ENCODE measurements around the gene RPN2. TPM values are rescaled to one million over a fixed set of nuclear protein-coding genes. Genes with fewer than 3 reads are reported as not detected.
A peak's percentile ranks its signal among the peaks of the same experiment; 100 is the strongest.

Gene RPN2
- total and polyA plus RNA-seq, 11 donors = 36.3 to 206 (median 105) TPM

GRCh38 chr20:37267667-37268313, 88.7 kb downstream of the RPN2 start:
- no peak for DNase-seq
- ATAC-seq = no peak

GRCh38 chr20:37270576-37271420, 91.7 kb downstream of the RPN2 start:
- DNase-seq = no peak
- peak in 3 of 4 donors; percentile 35 to 65 (median 46) for ATAC-seq
- H3K27ac ChIP-seq = peak overlapping the region in 2 of 12 donors; percentile 17 to 84

More at GRCh38 chr20:37267667-37268313, 88.7 kb downstream of the RPN2 start:
- no peak overlapping the region for H3K4me3 ChIP-seq
- WGBS, 4 donors = 56 to 66% (median 60%) methylated on average over 15 of the region's 15 CpGs
- H3K36me3 ChIP-seq = no peaks in the 10 kb centered on the region
- peaks cover 0 to 10% (median 0%) of the 10 kb centered on the region in 12 donors for H3K4me1 ChIP-seq
- TF ChIP-seq CTCF (IDR thresholded peaks at IDR 0.05) (no peak), POLR2A (IDR thresholded peaks at IDR 0.05) (no peak)
- intact Hi-C loops (cut with DNase I) = loop anchor here in 5 of 10 donors (2.0 to 5.0 kb wide), 4 partner anchors 67 to 267 kb away; no protein-coding TSS in a partner anchor
- peaks cover 0 to 4% (median 0%) of the 10 kb centered on the region in 9 donors for H3K27me3 ChIP-seq
- H3K27ac ChIP-seq = no peak overlapping the region
- H3K9me3 ChIP-seq = no peaks in the 10 kb centered on the region

GRCh38 chr20:37271421-37271768, 92.3 kb downstream of the RPN2 start:
- peaks cover 0 to 3% (median 0%) of the 10 kb centered on the region in 9 donors for H3K27me3 ChIP-seq
- H3K36me3 ChIP-seq = no peaks in the 10 kb centered on the region
- no peak overlapping the region for H3K4me3 ChIP-seq
- WGBS, 4 donors = 82 to 97% (median 91%) methylated on average over 3 of the region's 3 CpGs
- peaks cover 0 to 34% (median under 1%) of the 10 kb centered on the region in 12 donors for H3K4me1 ChIP-seq
- H3K27ac ChIP-seq = peak overlapping the region in 1 of 12 donors; percentile 84
- no peaks in the 10 kb centered on the region for H3K9me3 ChIP-seq
- TF ChIP-seq POLR2A (IDR thresholded peaks at IDR 0.05) = no peak
- ATAC-seq (no peak), DNase-seq (no peak)
- intact Hi-C loops (cut with DNase I) = loop anchor here in 6 of 10 donors (2.0 to 5.0 kb wide), 3 partner anchors 111 to 116 kb away; no protein-coding TSS in a partner anchor

More at GRCh38 chr20:37270576-37271420, 91.7 kb downstream of the RPN2 start:
- Histone ChIP-seq H3K27me3 (peaks cover 0 to 3% (median 0%) of the 10 kb centered on the region in 9 donors), H3K36me3 (no peaks in the 10 kb centered on the region), H3K4me3 (no peak overlapping the region), H3K9me3 (no peaks in the 10 kb centered on the region), H3K4me1 (peaks cover 0 to 28% (median 0%) of the 10 kb centered on the region in 12 donors)
- intact Hi-C loops (cut with DNase I) = loop anchor here in 7 of 10 donors (1.0 to 5.0 kb wide), 4 partner anchors 112 to 264 kb away; no protein-coding TSS in a partner anchor
- TF ChIP-seq CTCF (IDR thresholded peaks at IDR 0.05) = no peak
- no peak for TF ChIP-seq POLR2A (IDR thresholded peaks at IDR 0.05)
- WGBS, 4 donors = 88 to 92% (median 89%) methylated on average over 10 to 12 of the region's 12 CpGs

- Histone ChIP-seq H3K27ac (no peak overlapping the region), H3K27me3 (no peaks in the 10 kb centered on the region), H3K9me3 (no peaks in the 10 kb centered on the region), H3K4me3 (no peak overlapping the region), H3K4me1 (peaks cover 0 to 47% (median 10%) of the 10 kb centered on the region in 12 donors), H3K36me3 (no peaks in the 10 kb centered on the region)
- 84 to 100% (median 90%) methylated on average over 1 of the region's 1 CpG for WGBS, 4 donors
- intact Hi-C loops (cut with DNase I) = loop anchor here in 4 of 10 donors (5.0 kb wide), 2 partner anchors 108 to 113 kb away; no protein-coding TSS in a partner anchor
- ATAC-seq (no peak), DNase-seq (no peak)
- TF ChIP-seq POLR2A (IDR thresholded peaks at IDR 0.05) (no peak), CTCF (IDR thresholded peaks at IDR 0.05) (no peak)
Measured at GRCh38 chr20:37273988-37274387, 94.9 kb downstream of the RPN2 start.

All from heart left ventricle (tissue), 16 donors.